Neural cell (in vitro differentiated cells): Measurements from ENCODE around the gene GIT2.

Experiments
- MXI1 ChIP-seq: fragments of 450-650 bp; conservative IDR thresholded peaks from 2 replicates; pipeline ENCODE4 v1.6.1; 2014; ENCODE audit warnings: antibody characterized with exemption, mild to moderate bottlenecking; ENCODE audit not compliant: poor library complexity, severe bottlenecking
- POLR2AphosphoS5 ChIP-seq: IDR thresholded peaks from 2 replicates; pipeline ENCODE4 v1.6.1; 2012
- RAD21 ChIP-seq: fragments of 450-650 bp; conservative IDR thresholded peaks from 2 replicates; pipeline ENCODE4 v1.6.1; 2014; ENCODE audit warnings: antibody characterized with exemption, mild to moderate bottlenecking, moderate library complexity
- SMC3 ChIP-seq: fragments of 450-650 bp; conservative IDR thresholded peaks from 2 replicates; pipeline ENCODE4 v1.6.1; 2014; ENCODE audit warnings: antibody characterized with exemption, mild to moderate bottlenecking, moderate library complexity; ENCODE audit not compliant: poor library complexity
- TAF1 ChIP-seq: IDR thresholded peaks from 2 replicates; pipeline ENCODE4 v1.6.1; 2012; ENCODE audit warnings: low read depth
- TF ChIP-seq, protein P1 (sequence below): fragments of 450-650 bp; IDR thresholded peaks from 2 replicates; pipeline ENCODE4 v1.5.1; 2014; ENCODE audit warnings: antibody characterized with exemption, mild to moderate bottlenecking, moderate library complexity; ENCODE audit not compliant: poor library complexity, severe bottlenecking

DNA sequence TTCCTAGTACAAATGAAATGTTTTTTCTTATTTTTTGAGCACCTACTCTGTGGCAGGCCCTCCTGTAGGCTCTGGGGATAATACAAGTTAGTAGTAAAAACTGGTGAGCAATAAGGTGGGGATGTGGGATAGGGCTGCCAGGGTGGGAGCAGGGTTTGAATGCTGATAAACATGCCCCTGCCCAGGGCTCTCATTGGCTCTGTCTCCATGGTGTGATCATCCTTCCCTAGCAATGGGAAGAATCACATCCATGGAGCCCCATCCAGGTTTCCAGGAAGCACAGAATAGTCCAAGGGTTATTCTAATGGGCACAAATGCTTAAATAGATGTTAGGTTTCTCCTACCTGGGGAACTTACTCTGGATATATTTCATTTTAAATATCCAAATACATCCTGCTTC lies 45.5 kb downstream of the GIT2 start:
- TF ChIP-seq, protein P1, sequence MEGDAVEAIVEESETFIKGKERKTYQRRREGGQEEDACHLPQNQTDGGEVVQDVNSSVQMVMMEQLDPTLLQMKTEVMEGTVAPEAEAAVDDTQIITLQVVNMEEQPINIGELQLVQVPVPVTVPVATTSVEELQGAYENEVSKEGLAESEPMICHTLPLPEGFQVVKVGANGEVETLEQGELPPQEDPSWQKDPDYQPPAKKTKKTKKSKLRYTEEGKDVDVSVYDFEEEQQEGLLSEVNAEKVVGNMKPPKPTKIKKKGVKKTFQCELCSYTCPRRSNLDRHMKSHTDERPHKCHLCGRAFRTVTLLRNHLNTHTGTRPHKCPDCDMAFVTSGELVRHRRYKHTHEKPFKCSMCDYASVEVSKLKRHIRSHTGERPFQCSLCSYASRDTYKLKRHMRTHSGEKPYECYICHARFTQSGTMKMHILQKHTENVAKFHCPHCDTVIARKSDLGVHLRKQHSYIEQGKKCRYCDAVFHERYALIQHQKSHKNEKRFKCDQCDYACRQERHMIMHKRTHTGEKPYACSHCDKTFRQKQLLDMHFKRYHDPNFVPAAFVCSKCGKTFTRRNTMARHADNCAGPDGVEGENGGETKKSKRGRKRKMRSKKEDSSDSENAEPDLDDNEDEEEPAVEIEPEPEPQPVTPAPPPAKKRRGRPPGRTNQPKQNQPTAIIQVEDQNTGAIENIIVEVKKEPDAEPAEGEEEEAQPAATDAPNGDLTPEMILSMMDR = no peak
- TF ChIP-seq SMC3 = no peak
- no peak for TF ChIP-seq MXI1
- no peak for TF ChIP-seq RAD21
- TF ChIP-seq TAF1 = no peak
- no peak for TF ChIP-seq POLR2AphosphoS5
